ENCODE measurements around the gene TXNDC2.

DNA sequence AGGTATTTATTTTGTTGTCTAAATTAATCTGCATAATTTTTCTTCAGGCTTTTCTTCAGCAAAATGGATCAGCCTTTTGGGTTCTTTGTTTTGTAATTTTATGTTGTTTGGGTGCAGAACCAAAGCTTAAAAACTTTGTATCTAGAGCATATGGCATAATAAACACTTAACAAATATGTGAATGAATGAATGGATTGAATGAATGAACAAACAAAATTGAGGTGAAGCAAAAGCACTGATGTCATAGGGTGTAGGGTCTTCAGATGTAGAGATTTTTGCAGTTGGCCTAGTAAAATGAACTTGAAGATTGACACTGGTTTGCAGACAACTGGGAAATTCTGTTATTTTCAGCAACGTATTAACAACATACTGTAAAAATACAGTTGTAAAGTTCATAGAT lies 45.4 kb downstream of the TXNDC2 start:
- TF ChIP-seq YY1 (IDR thresholded peaks at IDR 0.05) (no peak), RAD21 (IDR thresholded peaks at IDR 0.05) (no peak)
- TF ChIP-seq, protein P1, sequence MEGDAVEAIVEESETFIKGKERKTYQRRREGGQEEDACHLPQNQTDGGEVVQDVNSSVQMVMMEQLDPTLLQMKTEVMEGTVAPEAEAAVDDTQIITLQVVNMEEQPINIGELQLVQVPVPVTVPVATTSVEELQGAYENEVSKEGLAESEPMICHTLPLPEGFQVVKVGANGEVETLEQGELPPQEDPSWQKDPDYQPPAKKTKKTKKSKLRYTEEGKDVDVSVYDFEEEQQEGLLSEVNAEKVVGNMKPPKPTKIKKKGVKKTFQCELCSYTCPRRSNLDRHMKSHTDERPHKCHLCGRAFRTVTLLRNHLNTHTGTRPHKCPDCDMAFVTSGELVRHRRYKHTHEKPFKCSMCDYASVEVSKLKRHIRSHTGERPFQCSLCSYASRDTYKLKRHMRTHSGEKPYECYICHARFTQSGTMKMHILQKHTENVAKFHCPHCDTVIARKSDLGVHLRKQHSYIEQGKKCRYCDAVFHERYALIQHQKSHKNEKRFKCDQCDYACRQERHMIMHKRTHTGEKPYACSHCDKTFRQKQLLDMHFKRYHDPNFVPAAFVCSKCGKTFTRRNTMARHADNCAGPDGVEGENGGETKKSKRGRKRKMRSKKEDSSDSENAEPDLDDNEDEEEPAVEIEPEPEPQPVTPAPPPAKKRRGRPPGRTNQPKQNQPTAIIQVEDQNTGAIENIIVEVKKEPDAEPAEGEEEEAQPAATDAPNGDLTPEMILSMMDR (IDR thresholded peaks at IDR 0.05; ENCODE audit: low read depth, low read length, missing input control): no peak

Measured in liver (tissue), 3 donors.